PC-9 (cell line): ENCODE results near the gene EPS8L3. TPM values are rescaled to one million over a fixed set of nuclear protein-coding genes. Genes with fewer than 3 reads are reported as not detected.

ENCODE experiments used
- BruUV-seq: library from RNA; stranded (reverse); fragments of 400-500 nt; replicated peaks from 2 replicates; lab custom pipeline; 2021; lab: Mats Ljungman, UMichigan
- CTCF ChIA-PET: fragments of 300-600 bp; sonication (Branson Sonifier 250); formaldehyde crosslinking; loops from one replicate; lab custom pipeline; 2022; ENCODE audit warnings: antibody characterized with exemption; lab: Charles Lee
- POLR2A ChIA-PET: fragments of 300-600 bp; sonication (Branson Sonifier 250); formaldehyde crosslinking; loops from one replicate; lab custom pipeline; 2022; ENCODE audit warnings: antibody characterized with exemption; ENCODE audit not compliant: unreplicated experiment; lab: Charles Lee
- DNase-seq, 2 experiments: peaks; one replicate each; pipeline versions ENCODE4 v3.0.0 to v3.0.0-alpha.2; 2015 to 2022; ENCODE audit warnings: mixed read lengths in 1 of 2
- H2AFZ ChIP-seq: fragments of 200-600 bp; sonication (generic); 2 replicates; pipeline ENCODE4 v1.8.1; 2017; ENCODE audit warnings: antibody characterized with exemption
- H3F3A ChIP-seq: fragments of 200-600 bp; sonication (generic); 2 replicates; pipeline ENCODE4 v1.8.1; 2017; ENCODE audit warnings: antibody characterized with exemption, mild to moderate bottlenecking, low read depth; ENCODE audit not compliant: insufficient read depth
- H3K27ac ChIP-seq: fragments of 200-600 bp; sonication (generic); 2 replicates; pipeline ENCODE4 v1.6.1; 2016; ENCODE audit warnings: mixed run types
- H3K27me3 ChIP-seq: fragments of 200-600 bp; sonication (generic); 2 replicates; pipeline ENCODE4 v1.6.1; 2016; ENCODE audit warnings: low read depth, mixed run types; ENCODE audit not compliant: insufficient read depth
- H3K36me3 ChIP-seq: fragments of 200-600 bp; sonication (generic); 2 replicates; pipeline ENCODE4 v1.6.1; 2016; ENCODE audit warnings: low read depth, mixed run types
- H3K4me1 ChIP-seq: fragments of 200-600 bp; sonication (generic); replicated peaks from 2 replicates; pipeline ENCODE4 v1.6.1; 2016; ENCODE audit warnings: mixed run types; ENCODE audit not compliant: insufficient read depth
- H3K4me2 ChIP-seq: fragments of 200-600 bp; sonication (generic); 2 replicates; pipeline ENCODE4 v1.6.1; 2017; ENCODE audit warnings: mixed run types
- H3K4me3 ChIP-seq: fragments of 200-600 bp; sonication (generic); 2 replicates; pipeline ENCODE4 v1.6.1; 2016; ENCODE audit warnings: mixed run types
- H3K79me2 ChIP-seq: fragments of 200-600 bp; sonication (generic); 2 replicates; pipeline ENCODE4 v1.6.1; 2017; ENCODE audit warnings: low read depth, mixed run types
- H3K9me2 ChIP-seq: fragments of 200-600 bp; sonication (generic); 2 replicates; pipeline ENCODE4 v1.8.1; 2017; ENCODE audit warnings: mild to moderate bottlenecking; ENCODE audit not compliant: insufficient read depth
- H3K9me3 ChIP-seq: fragments of 200-600 bp; sonication (generic); 2 replicates; pipeline ENCODE4 v1.8.1; 2016; ENCODE audit warnings: low read depth; ENCODE audit not compliant: insufficient read depth
- H4K20me1 ChIP-seq: fragments of 200-600 bp; sonication (generic); 2 replicates; pipeline ENCODE4 v1.8.1; 2017; ENCODE audit not compliant: insufficient read depth
- EZH2 ChIP-seq: fragments of 200-600 bp; sonication (generic); IDR thresholded peaks from 2 replicates; pipeline ENCODE4 v1.8.0; 2017; ENCODE audit warnings: antibody characterized with exemption, low read depth
- intact Hi-C: fragments of 100-400 bp; cut with micrococcal nuclease; formaldehyde crosslinking; loops from one replicate; pipeline ENCODE4 v1.10.0; 2022; ENCODE audit not compliant: unreplicated experiment
- total RNA-seq: library from RNA; stranded (reverse); gene quantifications from 2 replicates; pipeline ENCODE4 v1.2.3, GENCODE V29; 2021
- TF ChIP-seq, protein P1 (sequence below): fragments of 200-600 bp; sonication (generic); conservative IDR thresholded peaks from 2 replicates; pipeline ENCODE4 v1.6.1; 2017; ENCODE audit warnings: mixed run types, antibody characterized with exemption, mild to moderate bottlenecking, moderate library complexity

EPS8L3 gene
- total RNA-seq, 1 experiment from 2014 or later = 1.2 TPM

DNA sequence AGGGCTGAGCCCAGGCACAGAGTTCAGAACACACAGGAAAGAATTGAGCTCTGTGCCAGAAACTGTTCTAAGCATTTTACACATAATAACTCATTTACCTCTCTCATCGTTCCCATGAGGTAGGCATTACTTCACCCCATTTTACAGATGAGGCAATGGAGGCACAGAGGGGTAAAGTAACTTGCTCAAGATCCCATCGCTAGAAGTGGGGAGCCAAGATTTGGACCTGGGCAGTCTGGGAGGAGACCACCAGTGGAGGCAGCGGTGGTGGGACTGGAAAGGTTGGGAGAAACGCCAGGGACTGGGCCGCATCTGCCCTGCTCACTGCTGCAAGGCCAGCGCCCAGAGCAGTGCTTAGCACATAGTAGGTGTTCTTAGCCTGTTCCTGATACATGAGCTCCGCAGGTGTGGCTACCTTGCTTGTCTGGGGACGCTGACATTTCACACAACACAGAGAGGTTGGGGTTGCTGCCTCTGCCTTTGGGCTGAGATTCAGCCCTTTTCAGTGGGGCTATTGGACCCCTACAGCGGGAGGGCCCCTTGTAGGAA lies 27.8 kb upstream of the EPS8L3 start:
- intact Hi-C loops = loop anchor here (1.0 to 5.0 kb wide), 7 partner anchors 14 to 193 kb away; partner anchors contain the start of genes AHCYL1 and CSF1
- DNase-seq = no peak
- Histone ChIP-seq H3K4me3 (peak overlapping the region; percentile 36; the same call in 1 of the 2 replicates), H3F3A (peaks cover 75% of the 10 kb centered on the region), H3K79me2 (peaks cover 21% of the 10 kb centered on the region), H3K9me3 (0 out of 2 replicates have a peak, but pooled peaks cover 3% of the 10 kb centered on the region), H3K4me1 (peaks cover 87% of the 10 kb centered on the region), H3K36me3 (no peaks in the 10 kb centered on the region), H4K20me1 (no peaks in the 10 kb centered on the region), H3K27me3 (no peaks in the 10 kb centered on the region), H3K27ac (peak overlapping the region; percentile 95), H3K9me2 (no peaks in the 10 kb centered on the region), H3K4me2 (peak overlapping the region; percentile 76), H2AFZ (no peak overlapping the region)
- TF ChIP-seq, protein P1, sequence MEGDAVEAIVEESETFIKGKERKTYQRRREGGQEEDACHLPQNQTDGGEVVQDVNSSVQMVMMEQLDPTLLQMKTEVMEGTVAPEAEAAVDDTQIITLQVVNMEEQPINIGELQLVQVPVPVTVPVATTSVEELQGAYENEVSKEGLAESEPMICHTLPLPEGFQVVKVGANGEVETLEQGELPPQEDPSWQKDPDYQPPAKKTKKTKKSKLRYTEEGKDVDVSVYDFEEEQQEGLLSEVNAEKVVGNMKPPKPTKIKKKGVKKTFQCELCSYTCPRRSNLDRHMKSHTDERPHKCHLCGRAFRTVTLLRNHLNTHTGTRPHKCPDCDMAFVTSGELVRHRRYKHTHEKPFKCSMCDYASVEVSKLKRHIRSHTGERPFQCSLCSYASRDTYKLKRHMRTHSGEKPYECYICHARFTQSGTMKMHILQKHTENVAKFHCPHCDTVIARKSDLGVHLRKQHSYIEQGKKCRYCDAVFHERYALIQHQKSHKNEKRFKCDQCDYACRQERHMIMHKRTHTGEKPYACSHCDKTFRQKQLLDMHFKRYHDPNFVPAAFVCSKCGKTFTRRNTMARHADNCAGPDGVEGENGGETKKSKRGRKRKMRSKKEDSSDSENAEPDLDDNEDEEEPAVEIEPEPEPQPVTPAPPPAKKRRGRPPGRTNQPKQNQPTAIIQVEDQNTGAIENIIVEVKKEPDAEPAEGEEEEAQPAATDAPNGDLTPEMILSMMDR = no peak
- TF ChIP-seq EZH2 = no peak
- ChIA-PET CTCF (interaction anchor here (1.1 to 3.3 kb wide), 9 partner anchors 9 to 194 kb away, joined by 3 to 19 read pairs (median 8); partner anchors contain the start of gene AHCYL1), POLR2A (interaction anchor here (0.6 to 1.9 kb wide), 10 partner anchors 9 to 547 kb away, joined by 3 to 13 read pairs (median 4); no protein-coding TSS in a partner anchor)
- TSS peak; percentile 40 for BruUV-seq

DNA sequence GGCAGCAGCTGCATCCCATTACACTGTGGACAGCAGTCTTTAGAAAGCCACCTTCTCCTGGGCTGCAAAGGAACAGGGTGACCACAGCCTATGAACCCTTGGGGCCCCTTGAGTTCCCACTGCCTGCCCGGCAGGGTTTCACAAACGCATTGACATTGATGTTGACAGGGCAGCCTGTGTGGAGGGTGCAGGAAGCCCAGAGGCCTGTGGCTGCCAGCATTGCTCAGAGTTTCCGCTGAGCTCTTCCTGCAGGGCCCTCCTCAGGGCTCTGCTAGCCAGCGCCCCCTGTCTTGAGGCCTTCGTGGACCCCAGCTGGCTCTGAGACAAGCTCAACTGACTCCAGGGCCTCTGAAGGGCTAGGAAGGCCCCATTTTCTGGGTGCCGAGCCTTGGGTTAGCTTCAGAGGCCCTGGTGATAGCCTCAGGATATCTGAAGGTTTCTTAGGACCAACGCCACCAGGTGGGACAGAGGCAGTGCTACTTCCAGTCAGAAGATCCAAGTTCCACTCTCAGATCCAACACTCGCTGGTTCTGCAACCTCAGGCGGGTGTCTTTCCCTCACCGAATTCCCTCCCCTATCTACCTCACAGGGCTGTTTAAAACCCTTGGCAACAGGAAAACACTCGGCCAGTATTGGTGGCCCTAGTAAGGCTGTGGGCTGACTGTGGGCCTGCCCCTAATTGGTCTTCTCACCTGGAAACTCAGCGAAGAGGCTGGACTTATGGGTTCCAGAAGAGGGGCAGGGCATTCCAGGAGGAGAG lies 27.2 kb upstream of the EPS8L3 start:
- H3K27me3 ChIP-seq = no peaks in the 10 kb centered on the region
- peak overlapping the region; percentile 36; the same call in 1 of the 2 replicates for H3K4me3 ChIP-seq
- H3K27ac ChIP-seq = peak overlapping the region; percentile 95
- H3F3A ChIP-seq = peaks cover 75% of the 10 kb centered on the region
- TSS peak; percentile 64 for BruUV-seq
- H4K20me1 ChIP-seq = no peaks in the 10 kb centered on the region
- TF ChIP-seq EZH2 = no peak
- TF ChIP-seq, protein P1 = peak; percentile 61
- H3K79me2 ChIP-seq = peaks cover 21% of the 10 kb centered on the region
- 0 out of 2 replicates have a peak, but pooled peaks cover 3% of the 10 kb centered on the region for H3K9me3 ChIP-seq
- POLR2A ChIA-PET = interaction anchor here (0.5 to 1.9 kb wide), 9 partner anchors 13 to 548 kb away, joined by 3 to 13 read pairs (median 6); no protein-coding TSS in a partner anchor
- intact Hi-C loops = loop anchor here (5.0 kb wide), 1 partner anchor 121 kb away; the partner anchor contains the start of gene CSF1
- no peaks in the 10 kb centered on the region for H3K36me3 ChIP-seq
- no peak overlapping the region for H2AFZ ChIP-seq
- CTCF ChIA-PET = interaction anchor here (1.1 to 3.3 kb wide), 10 partner anchors 9 to 220 kb away, joined by 3 to 19 read pairs (median 6); partner anchors contain the start of gene AHCYL1
- peaks cover 94% of the 10 kb centered on the region for H3K4me1 ChIP-seq
- H3K4me2 ChIP-seq = peak overlapping the region; percentile 76
- peak; percentile 82 to 88 for DNase-seq
- H3K9me2 ChIP-seq = no peaks in the 10 kb centered on the region

DNA sequence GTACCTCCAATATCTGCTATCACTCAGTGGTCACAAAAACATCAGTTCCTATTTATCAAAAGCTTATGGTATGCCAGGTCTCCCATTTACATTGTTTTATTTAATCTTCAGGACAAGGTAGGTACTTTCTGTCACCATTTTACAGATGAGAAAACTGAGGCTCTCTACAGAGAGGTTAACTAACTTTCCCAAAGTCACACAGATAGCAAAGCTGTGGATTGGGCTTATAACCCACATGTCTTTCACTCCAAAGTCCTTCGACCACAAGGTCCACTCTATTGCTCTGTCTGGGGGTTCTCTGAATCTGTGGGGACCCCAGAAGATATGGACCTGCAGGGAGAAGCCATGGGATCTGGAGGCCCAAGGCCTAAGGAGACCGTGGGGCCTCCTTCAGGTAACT lies 26.6 kb upstream of the EPS8L3 start:
- Histone ChIP-seq H3K27ac (peak overlapping the region; percentile 95), H3K36me3 (no peaks in the 10 kb centered on the region), H3K4me1 (peaks cover 99% of the 10 kb centered on the region), H4K20me1 (no peaks in the 10 kb centered on the region), H3K4me2 (peak overlapping the region; percentile 76), H3K79me2 (peaks cover 21% of the 10 kb centered on the region), H3F3A (peaks cover 75% of the 10 kb centered on the region), H3K27me3 (no peaks in the 10 kb centered on the region), H2AFZ (no peak overlapping the region), H3K9me2 (no peaks in the 10 kb centered on the region), H3K4me3 (peak overlapping the region; percentile 36; the same call in 1 of the 2 replicates), H3K9me3 (0 out of 2 replicates have a peak, but pooled peaks cover 3% of the 10 kb centered on the region)
- intact Hi-C loops = loop anchor here (5.0 kb wide), 1 partner anchor 122 kb away; the partner anchor contains the start of gene CSF1
- no peak for DNase-seq
- CTCF ChIA-PET = interaction anchor here (1.4 to 3.3 kb wide), 8 partner anchors 8 to 221 kb away, joined by 3 to 19 read pairs (median 8); partner anchors contain the start of gene AHCYL1
- no TSS peak for BruUV-seq
- TF ChIP-seq, protein P1 = no peak
- no peak for TF ChIP-seq EZH2
- POLR2A ChIA-PET = interaction anchor here (0.5 to 1.9 kb wide), 2 partner anchors 32 to 165 kb away, joined by 3 to 13 read pairs; no protein-coding TSS in a partner anchor
